Activated effector memory CD4-positive, alpha-beta T cell treated with Interleukin-2 at 50 U/mL for 16 hours (primary cell): ENCODE data around the gene FANCG.

Source experiments
- DNase-seq: peaks from one replicate; pipeline ENCODE4 v3.0.0-alpha.2; 2020

FANCG gene

DNA sequence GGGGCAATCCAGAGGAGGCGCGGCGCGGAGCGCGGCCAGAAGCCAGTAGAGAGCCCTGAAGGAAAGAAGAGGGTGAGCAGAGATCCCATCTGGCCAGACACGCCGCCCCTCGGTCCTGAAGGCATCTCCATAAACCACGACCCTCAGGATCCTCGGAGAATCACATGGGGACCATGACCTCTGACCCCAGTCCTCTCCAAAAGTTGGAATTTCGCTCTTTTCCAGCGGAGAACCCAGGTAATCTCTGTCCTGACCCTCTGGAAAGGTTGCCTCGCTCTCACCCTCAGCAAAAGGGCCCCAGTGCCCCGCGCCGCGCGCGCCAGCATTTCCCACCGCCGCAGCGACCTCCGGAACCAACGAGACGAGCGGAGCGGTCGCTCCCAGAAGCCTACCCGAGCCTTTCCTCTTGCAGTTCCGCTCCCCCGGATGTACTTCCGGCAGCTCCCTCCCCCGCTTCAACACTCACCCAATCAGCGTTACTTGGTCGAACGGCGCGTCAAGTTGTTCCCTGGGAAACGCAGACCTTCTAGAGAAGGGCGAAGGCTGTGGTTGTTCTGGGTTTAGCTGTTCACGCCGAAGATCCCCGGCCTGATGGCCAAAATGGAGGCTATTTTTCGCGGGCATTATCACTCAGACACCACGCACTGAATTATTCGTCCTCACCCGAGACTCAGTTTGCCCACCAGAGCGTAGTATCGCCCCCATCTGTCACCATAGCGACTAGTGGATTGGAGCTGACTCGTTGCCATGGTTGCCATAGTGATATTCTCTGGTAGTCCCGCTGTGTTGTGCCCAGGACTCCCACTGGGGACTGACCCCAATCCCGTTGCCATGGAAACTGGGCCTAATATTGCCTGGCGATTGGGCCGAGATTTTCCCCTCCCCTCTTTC is 23.3 kb upstream of the FANCG start, which contains the start of gene STOML2:
STOML2 (minus strand) TSS at position 363 of the 891 bp plus-strand sequence; CDS start at position 326, 37 bp downstream.
- DNase-seq = peak; percentile 90

- DNase-seq = no peak
Observed at GRCh38 chr9:35102465-35102768, 22.7 kb upstream of the FANCG start.

GRCh38 chr9:35097573-35097972 is 17.8 kb upstream of the FANCG start:
- no peak for DNase-seq

- peak; percentile 83 for DNase-seq
Observed at GRCh38 chr9:35096035-35096849, 16.5 kb upstream of the FANCG start, which contains the start of gene PIGO. Gene PIGO (minus strand): TSS chr9:35096591. CDS start chr9:35095565, 1,026 bp downstream.

DNA sequence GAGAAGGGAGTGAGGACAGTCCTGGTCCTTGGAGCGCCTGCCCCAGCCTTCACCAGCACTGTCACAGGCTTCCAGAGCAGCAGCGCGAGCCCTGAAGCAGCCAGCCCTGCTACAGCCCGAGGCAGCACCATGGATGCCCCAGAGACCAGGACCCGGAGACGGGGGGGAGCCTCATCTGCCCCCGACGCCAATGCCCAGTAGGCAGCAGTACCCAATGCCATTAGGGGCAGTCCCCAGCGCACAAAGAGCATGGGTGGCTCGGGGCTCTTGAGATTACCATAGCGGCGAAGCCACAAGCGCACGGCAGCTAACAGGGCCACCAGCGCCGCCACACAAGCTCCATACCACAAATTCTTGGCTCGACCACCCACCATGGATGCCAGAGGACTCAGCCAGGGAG is 11.8 kb upstream of the FANCG start:
- DNase-seq = no peak

GRCh38 chr9:35089434-35089833 is 9.7 kb upstream of the FANCG start:
- no peak for DNase-seq

GRCh38 chr9:35085078-35085477 is 5.3 kb upstream of the FANCG start:
- no peak for DNase-seq

DNA sequence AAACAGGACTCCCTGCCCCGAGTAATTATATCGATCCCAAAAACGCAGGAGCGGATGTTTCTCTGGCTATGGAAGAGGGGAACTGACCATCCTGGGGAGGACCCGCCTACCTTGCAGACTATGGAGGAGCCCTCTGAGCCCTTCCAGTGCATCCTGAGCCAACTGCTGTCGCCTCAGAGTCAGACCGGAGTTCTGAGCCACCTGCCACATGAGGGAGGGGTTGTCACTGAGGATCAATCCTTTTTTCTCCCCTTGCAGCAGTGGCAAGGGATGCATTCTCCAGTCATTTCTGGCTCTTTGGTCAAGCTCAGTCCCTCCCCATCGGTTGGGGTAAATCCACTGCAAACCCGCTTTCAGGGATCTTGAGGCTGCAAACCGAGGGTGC is 709 bp downstream of the FANCG start:
- DNase-seq = no peak

GRCh38 chr9:35078066-35078465 is 1.7 kb downstream of the FANCG start:
- no peak for DNase-seq

GRCh38 chr9:35076848-35077247 is 2.9 kb downstream of the FANCG start:
- no peak for DNase-seq

GRCh38 chr9:35075358-35075757 is 4.4 kb downstream of the FANCG start:
- DNase-seq = no peak

DNA sequence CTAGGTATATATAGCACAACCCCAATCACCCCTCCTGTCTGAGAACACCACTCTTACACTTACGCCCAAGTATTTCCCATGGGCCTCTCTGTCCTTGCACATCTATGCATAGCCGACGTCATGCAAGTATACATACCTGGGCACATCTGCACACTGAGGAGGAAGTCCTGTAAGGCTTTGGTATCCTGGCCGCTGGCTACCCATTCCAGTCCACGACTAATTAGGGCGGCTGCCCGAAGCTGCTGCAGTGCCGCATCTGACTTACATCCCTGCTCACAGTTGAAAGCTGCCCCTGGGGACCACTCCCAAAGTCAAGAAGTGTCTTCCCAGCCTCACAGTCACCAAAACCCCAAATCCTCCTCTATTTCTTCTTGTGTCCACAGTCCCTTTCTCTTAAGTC is 5.0 kb downstream of the FANCG start:
- DNase-seq = no peak

DNA sequence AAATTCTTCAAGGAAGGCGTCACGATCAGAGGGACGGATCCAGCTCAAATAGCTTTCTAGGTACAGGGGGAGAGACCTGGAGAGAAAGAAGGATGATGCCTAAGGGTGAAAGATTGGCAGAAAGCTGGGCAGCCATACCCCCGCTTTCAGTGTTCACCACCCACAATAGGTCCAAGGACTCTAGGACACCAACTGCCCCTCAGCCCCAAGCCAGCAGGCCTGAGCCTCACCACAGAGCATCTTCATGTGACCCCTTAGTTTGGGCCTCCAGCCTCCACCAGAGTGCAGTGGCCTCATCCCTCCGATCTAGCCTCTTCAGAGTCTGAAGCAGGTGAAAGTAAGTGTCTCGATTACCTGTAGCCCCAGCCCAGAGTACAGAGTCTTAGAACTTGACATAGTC is 5.6 kb downstream of the FANCG start:
- DNase-seq = no peak

- DNase-seq = no peak
Observed at GRCh38 chr9:35073279-35073612, 6.5 kb downstream of the FANCG start.

DNA sequence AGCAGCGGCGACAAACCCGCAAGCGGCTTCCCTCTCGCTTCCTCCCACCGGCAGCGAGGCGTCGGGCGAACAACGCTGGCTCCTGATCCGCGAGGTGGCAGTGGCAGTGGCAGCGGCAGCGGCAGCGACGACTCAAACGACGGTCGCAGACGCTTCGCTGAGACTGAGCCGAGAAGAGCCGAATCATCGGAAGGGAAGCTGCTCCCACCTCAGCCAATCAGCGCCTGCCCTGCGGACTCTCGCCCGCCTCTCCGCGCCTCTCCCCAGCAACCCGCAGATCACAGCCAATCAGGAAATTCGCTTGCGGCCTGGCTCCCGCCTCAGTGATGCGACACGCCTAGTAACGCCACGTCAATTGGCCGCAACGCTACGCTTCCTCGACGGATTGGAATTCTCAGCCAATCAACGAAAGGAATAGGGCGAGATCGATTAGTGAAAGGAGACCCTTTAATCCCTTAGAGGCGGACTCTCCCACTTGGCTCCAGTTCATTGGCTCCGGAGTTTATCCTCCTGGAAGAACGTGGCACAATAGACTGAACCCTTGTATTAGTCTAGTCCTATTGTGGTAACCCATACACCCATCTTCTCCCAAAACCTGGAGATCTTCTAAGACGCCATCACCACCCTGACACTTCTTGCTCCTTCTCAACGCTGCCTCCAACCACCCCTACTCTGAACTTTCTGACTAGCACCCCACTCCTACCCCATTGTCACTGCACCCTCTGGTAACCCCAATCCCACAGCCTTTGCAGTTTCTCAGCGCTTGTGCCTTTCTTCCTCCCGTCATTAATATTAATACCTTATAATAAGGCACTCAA is 7.1 kb downstream of the FANCG start, which contains the start of gene VCP:
VCP (minus strand) TSS at position 165 of the 818 bp plus-strand sequence. CDS start 272 bp downstream, outside the sequence.
- DNase-seq = peak; percentile 96

- DNase-seq = peak; percentile 64
Observed at GRCh38 chr9:35071814-35072460, 7.8 kb downstream of the FANCG start.

- DNase-seq = no peak
Observed at GRCh38 chr9:35070823-35071813, 8.6 kb downstream of the FANCG start.

- DNase-seq = no peak
Observed at GRCh38 chr9:35069020-35069419, 10.7 kb downstream of the FANCG start.

GRCh38 chr9:35067056-35067455 is 12.7 kb downstream of the FANCG start:
- no peak for DNase-seq

DNA sequence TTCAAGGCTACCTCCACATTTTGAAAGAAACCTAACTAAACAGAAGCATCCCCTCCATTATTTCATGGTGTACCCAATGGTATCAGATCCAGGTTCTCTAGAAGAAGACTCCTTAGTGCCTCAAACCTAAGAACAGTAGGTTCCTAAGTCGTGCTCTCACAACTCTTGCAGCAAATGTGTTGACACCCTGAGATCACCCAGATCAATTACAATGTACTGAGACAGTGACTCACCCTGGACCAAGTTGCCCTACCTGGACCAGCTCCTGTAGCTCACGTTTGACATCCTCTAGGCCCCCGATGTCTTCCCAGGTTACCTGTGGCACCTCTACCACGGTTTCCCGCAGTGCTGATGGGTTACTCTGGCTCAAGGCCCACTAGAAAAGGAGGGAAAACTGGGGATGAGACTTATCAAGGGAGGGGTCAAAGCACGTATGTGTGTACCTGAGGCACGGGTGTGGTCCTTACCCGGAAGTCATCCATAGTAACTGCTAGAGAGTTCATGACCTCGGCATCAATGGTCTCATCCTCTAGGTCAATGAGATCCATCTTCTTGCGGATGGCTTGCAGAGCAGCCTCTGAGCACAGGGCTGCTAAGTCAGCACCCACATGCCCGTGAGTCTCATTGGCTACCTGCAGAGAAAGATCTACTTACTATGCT is 19.1 kb downstream of the FANCG start:
- no peak for DNase-seq

DNA sequence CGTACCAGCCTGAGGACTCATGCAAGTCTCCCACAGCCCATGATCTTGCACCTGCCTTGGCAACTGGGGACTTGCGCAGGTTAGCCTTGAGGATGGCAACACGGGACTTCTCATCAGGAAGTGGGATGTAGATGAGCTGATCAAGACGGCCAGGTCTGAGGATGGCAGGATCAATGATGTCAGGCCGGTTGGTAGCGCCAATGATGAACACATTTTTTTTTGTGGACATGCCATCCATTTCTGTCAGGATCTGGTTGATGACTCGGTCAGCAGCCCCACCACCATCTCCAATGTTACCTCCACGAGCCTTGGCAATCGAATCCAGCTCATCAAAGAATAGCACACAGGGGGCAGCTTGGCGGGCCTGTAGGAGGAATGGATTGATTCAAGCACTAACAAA is 20.3 kb downstream of the FANCG start:
- no peak for DNase-seq
